ENCODE measurements around the gene UNC80.
A peak's percentile ranks its signal among the peaks of the same experiment; 100 is the strongest.

Gene UNC80

DNA sequence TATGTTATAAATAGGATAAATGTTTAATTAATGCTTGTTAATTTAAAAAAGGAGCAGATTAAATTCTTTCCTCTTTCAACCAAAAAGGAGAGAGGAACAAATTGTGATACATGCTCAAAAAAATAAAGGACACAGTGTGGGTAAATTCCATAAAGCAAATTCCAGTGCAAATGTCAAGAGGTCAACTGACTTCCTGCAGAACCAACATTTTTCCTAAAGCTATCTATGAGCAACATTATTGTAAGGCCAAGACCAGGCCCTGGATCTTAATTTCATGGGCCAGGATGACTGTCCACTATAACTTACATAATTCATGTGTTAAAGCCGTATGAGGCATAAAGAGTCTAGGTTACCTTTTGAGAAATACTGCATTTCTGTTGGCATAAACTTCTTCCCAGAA is 136.9 kb downstream of the UNC80 start:
- DNase-seq (ENCODE audit: low spot score) = no peak

DNA sequence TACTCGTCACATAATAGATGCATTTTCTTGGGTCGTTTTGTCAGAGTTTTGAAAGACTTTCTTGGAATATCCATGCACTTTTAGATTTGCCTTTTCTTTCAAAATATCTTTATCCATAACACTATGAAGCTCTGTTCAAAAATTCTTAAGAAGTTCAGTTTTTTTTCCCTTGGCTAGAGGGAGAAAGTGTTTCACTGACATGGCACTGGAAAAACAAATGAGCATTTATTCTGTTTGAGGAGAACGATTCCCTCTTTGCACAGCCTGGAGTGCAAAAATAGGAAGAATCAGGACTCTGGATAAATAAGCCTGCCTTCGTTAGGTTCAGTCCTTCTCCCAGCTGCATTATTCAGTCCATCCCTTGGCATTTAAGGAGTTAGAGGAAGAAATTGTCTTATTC is 139.9 kb downstream of the UNC80 start:
- DNase-seq (ENCODE audit: low spot score) = no peak

DNA sequence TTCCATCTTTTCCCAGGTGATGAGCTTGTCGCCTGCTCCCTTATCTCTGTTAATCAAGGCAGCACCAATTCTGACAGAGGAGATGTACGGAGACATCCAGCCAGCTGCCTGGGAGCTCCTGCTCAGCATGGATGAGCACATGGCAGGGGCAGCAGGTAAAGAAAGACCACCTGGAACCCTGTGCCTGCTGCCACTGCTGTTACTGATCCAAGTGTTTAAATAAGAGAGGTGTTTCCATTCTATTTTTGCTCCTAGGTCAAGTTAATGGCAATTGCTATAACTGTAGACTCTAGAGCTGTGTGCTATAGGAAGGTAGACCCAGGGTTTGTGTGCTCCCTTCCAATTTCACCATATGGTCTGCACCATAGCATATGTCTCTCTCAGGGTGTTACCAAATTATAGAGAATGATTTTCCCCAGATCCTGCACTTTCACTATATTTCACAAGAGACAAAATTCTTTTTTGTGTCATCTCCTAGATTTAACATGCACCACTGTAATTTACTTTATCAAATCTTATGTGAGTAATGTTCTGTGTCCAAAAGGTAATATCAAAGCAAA is 142.2 kb downstream of the UNC80 start:
- DNase-seq (ENCODE audit: low spot score) = no peak

DNA sequence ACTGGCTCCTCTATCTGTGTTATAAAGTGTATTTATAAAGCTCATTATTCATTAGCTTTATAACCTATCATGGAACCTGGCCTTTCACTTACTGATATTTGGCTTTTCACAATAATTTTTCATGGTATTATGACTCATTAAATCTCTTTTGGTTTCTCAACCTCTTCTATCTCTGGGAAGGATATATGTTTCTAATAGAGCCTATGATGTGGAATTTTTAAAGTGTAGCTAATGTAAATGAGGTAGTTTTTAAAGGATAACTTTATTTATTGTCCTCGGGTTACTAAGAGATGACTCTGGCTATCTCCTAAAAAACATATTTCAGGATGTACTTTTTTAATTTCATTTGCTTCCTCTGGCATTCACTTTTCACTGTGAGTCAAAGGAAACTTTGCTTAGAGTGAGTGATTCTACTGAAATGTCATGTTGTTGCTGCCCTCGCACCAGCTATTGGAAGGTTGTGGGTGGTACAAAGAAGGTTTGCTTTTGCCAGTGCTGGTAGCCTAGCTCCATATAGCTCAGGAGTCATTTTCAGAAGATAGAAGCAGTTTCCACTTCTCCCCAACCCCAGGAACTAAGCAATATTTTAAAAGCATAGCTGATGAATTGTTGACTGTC is 145.6 kb downstream of the UNC80 start:
- DNase-seq (ENCODE audit: low spot score) = no peak

DNA sequence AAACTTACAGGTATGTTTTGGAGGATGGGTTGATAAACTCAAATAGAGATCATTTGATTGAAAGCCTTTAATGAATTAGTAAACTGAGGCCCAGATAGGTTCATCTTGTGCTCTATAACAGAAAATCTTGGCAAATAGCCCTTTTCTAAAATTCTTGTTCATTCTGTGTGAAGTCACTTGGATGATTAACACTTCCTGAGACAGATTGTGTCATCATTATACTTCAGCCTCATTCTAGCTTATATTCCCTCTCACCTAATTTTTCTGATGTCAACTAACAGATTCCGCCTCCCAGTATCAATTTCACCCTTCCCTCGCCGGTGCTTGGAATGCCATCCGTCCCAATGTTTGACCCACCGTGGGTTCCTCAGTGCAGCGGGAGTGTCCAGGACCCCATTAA is 146.6 kb downstream of the UNC80 start:
- DNase-seq (ENCODE audit: low spot score) = no peak

DNA sequence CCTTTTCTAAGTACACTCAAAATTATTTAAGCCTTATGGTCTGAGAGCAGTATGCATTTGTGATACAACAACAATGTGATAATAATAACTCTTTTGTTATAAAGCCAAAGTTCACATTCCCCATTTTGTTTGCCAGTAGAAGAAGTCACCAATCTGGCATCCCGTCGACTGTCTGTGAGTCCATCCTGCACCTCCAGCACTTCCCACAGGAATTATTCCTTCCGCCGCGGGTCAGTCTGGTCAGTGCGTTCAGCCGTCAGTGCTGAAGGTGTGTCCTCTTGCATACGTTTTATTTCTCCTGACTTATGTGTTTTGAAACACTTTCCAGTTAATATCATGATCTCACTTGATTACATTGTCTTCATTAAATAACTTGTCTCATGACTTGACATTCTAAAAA is 150.5 kb downstream of the UNC80 start:
- DNase-seq (ENCODE audit: low spot score) = no peak

DNA sequence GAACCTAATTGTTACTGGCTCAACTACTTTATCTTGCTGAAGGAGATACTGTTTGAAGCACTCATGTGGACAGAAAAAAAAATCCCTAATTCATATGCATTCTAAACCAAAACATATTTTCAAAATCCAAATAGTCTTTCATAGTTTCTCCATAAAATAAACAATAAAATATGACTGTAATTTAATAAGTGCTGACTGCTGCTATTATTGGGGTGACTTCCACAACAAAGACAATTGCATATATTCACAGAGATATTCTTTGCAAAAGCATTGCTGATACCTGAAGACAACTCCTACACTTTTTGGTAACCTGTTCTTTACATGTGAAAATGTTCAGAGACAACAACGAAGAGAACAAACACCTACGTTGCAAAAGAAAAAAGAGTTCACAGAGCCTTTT is 157.7 kb downstream of the UNC80 start:
- no peak for DNase-seq (ENCODE audit: low spot score)

DNA sequence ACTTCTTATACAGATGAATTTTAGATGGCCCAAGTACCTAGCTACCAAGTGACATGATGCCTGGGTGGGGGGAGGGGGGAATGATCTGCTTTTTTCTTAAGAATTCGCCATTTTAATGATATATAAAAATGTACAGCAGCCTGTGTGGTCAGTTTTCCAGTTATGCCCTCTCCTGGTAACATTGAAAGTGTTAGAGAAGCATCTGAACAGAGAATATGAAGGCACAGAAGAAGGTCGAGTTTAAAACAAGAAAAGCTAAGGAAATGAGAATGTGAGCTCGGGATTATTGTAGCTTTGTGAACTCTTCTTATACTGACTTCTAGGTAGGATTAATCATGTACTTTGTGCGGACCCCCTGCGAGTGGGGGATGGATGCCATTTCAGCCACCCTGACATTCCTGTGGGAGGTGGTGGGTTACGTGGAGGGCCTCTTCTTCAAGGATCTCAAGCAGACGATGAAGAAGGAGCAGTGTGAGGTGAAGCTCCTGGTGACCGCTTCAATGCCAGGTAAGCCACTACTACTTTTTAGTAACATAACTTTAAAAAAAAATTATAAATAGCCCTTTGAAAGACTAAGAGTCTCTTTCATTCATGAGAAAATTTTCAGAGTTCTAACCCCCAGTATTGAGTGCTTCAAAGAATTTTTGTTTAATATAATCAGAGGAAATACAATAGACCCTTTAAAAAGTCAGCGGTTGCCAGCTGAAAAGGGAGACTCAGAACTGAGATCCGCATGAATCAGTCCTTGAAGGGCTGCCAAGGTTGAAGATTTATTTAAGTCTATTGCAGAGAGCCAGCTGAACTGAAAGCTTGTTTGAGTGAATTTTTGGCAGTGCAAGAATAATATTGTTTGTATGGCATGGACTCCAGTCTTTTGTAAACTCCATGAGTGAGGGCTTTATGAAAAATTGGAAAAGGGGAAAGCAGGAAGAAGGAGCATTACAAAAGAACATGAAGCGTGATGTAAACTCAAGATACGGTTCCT is 162.2 kb downstream of the UNC80 start:
- DNase-seq (ENCODE audit: low spot score) = no peak

DNA sequence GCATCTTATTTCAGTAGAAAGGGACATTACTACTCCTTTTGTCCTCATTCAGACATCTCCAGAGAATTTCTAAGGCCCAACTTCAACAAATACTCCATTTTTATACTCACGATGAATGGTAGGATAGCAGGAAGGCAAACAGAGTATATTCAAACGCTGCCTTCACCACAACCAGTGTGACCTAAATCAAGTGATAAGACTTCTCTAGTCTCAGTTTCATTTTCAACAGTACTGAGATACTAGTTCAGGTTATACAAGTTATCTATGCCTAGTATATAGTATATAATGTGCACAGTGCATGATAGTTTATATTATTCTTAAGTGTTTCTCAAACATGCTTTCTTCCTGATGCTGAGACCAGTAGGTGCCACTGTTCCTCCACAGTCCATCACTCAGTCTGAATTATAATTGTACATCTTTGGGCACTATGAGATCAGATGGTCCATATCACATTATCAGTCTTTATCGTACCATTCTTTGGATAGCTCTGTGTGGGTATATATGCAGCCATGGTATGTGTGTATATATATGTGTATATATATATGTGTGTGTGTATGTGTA is 164.6 kb downstream of the UNC80 start:
- DNase-seq (ENCODE audit: low spot score) = no peak

DNA sequence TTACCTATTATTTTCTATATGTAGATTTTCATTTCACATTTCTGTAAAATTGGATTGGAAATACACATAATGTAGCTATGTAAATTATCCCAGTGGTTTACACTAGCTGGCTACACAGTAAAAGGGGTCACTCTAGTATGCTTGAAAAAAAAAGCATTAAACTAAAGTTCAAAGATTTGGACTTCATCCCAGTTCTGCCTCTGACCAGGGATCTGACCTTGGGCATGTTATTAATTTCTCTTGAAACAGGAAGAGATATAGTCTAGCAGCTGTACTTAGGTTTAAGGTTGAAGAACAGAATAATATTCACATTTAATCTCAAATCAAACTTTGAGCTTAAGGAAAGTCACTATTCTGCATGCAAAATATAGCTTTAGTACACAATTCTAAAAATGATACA is 166.3 kb downstream of the UNC80 start:
- DNase-seq (ENCODE audit: low spot score) = no peak

DNA sequence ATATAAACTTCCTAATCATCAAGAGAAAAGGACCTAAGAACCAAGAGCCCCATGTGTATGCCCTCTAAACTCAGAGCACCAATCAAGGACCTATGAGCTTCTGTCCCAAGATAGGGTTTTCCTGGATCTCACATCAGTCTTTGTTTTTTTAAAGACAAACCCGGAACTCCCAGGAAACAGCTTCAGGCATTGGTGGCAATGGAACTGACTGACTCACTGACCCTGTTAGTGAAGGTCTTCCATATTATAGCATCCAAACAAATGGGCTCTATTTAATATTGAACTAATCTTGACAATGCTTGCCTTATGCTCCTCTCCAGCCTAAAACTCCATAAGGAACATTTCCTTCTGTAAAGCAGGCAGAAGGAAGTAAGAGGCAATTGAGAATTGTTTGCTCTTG is 167.3 kb downstream of the UNC80 start:
- DNase-seq (ENCODE audit: low spot score) = no peak

DNA sequence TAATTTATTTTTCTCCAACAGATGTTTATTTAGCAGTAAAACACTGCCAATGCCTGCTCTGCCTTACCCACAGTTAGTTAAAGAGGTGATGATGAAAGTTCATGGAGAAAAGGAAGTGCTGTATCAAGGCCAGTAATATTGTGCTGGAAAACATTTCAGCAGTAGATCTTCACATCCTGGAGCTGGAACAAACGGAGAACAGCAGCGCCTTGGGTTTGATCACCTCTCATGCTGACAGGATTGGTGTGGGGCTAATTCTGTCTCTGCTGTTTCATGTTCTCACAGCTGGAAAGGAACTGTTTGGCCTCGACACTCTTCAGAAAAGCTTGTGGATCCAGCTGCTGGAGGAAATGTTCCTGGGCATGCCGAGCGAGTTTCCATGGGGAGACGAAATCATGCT is 169.3 kb downstream of the UNC80 start:
- no peak for DNase-seq (ENCODE audit: low spot score)

DNA sequence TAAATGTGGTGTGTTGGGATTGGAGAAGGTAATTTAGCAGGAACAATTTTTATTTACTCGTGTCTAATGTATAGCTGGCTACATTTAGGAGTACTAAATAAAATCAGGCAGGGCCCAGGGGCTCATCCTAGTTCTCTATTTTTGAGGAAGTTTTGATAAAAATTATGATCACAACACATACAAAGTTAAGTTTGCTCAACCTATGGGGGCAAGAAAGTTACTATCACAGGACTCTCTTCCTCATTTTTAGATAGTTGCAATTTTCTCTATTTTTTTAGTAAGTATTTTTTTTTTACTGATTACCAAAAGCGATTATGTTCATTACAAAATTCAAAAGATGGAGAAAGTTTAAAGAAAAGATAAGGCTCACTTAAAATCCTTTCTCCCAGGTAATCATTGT is 170.8 kb downstream of the UNC80 start:
- no peak for DNase-seq (ENCODE audit: low spot score)

DNA sequence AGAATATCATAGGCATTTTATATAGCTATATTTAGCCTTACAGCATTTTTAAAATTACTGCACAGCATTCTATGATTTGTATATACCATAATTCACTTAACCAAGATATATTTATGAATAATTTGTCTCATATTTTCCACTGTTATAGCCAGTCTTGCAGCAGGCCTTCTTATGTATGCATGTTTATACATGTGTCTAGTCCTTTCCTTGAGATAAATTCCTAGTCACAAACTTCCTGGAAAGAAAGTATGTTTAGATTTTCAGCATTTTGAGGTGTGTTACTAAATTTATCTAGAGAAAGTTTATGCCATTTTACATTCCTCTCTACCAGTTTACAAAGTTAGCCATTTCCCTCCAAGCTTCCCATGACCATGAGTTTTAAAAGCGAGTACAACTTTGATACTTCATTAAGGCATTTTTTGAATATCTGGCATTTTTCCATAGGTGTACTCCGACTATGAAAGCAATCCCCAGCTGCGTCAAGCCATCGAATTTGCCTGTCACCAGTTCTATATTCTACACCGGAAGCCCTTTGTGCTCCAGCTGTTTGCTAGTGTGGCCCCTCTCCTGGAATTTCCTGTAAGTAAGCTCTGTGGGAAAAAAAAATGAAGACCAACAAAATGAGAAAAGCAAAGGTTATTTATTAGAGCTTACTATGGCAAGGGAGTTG is 171.4 kb downstream of the UNC80 start:
- DNase-seq (ENCODE audit: low spot score) = no peak

DNA sequence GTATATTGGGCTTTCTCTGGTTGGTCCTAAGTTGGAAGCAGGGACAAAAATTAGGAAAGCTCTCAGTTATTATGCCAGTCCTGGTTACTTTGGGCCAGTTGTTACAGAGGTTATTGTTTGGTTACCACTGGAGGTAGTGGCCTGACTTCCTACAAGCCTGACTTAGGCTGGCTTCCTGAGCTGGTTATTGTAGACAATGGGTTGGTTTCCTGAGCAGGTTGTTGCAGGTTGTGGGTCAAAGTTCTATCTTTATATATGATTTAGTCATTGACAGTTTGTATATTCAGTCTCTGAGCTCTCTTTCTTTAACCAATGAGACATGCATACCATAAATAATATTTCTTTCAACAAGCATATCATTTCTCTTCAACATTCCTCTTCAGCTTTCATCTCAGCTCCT is 172.1 kb downstream of the UNC80 start:
- DNase-seq (ENCODE audit: low spot score) = no peak

DNA sequence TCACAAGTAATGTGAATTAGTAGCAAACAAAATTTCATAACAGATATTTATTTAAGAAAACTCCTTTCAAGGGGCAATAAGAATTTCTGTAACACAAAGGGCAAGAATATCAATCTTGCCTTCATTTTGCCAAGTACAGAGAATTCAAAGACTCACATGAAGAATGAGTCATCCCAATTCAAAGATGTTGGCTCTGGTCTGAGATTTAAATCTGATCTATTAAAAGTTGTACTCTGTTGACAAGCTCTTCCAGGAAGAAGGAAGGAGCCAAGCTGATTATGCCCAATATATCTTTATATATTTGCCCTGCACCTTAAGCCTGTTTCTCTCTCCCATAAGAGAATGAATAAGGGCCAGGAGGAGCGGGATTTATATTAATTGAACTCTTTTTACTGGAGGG is 174.9 kb downstream of the UNC80 start:
- no peak for DNase-seq (ENCODE audit: low spot score)

DNA sequence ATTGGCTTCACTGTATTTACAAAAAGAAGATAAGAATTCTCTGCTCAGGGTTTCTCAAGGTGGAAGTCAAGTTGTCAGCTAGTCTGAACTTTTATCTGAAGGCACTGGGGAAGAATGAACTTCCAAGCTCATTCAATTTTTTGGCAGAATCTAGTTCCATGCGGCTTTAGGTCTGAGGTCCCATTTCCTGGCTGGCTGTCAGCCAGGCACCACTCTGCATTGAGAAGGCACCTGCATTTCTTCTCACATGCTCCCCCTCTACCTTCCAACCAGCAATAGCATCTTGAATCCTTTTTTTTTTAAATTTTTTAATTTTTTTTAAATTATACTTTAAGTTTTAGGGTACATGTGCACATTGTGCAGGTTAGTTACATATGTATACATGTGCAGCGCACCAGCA is 184.6 kb downstream of the UNC80 start:
- DNase-seq (ENCODE audit: low spot score) = no peak

DNA sequence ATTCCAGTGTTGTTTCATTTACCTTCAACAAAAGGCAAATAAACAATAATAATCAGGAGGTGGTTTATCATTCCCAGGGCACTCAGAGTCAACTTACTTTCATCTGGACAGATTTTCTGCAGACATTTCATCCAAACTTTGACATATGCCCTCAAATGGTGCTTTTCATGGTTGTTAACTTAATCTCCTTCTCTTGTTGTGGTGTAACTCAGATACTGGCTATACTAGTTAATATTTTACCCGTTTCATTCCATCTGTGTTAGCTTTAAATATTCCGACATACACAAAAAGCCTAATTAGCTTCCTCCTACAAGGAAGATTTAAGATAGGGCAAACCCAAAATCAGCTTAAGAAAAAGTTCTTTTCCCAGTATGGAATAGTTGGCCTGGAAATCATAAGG is 186.4 kb downstream of the UNC80 start:
- DNase-seq (ENCODE audit: low spot score) = no peak

DNA sequence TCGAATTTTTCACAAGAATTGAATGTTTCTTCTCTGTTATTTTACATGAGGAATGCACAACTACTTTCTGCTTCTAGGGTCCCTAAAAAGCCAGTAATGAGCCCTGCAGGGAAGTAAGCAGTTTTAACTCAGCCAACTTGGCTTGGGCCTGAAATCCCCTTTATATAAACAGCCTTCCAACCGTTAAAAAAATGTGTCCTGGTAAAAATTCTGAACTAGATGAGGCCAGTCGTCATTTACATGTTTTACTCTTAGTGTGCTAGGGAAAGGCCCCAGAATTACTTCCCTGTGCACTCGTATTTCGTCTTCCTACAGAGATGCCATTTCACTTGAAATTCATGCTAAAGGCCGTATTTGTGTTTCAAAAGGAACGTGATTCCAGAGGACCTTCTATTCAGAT is 188.4 kb downstream of the UNC80 start:
- DNase-seq (ENCODE audit: low spot score) = no peak

DNA sequence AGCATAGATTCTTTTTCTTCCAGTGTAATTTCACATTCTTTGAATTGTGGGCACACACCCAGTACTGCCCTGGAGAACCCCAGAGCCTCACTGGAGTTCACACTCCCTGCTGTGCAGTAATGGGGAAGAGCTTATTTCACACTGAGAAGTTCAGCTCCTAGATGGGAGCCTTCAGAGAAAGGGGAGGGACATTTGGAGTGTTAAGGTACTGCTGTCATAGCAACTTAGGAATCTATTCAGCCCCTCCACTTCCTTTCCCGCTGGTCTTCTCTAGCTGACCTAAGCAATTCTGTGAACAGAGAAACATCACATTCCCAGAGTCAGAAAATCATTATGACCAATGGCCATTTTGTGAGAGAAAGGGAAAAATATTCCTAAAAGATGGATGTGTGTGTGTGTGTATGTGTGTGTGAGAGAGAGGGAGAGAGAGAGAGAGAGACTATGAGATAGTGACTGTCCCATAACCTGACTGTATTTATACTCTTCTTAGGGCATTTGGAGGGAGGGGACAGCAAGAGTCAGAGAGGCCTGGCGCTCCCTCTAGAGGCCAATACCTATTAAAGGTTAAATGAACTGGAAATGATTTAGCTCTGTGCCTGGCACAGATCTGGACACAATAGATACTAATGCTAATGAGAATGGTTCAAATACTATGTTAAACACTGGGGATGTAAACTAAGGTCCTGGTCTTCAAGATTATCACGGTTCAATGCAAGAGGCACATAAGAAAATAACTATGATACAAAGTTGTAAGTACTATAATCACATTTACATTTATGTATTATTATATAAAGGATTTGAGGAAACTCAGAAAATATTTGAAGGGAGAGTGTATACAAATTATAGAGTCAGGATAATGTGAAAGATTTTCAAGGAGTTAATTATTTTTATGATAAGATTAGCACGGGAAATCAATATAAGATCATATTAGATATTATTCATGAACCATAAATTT is 189.3 kb downstream of the UNC80 start:
- DNase-seq (ENCODE audit: low spot score) = peak; percentile 37

DNA sequence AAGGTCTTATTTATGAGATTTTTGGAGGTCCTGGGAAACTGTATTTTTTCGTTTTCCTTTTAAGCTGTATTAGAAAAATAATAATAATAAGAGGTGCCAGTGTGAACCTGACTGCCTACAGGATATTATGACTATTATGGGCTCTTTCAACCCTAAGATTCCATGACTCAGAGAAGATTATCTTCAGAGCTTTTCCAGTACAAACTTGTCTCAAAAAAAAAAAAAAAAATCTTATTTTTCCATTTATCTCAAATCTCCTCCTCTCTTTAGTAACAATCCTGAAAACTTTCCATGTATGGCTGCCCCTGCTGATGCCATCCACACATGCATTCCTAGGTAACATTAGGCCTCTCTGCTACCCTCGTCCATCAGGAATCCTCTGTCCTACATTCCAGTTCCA is 194.1 kb downstream of the UNC80 start:
- no peak for DNase-seq (ENCODE audit: low spot score)

All from hematopoietic multipotent progenitor cell treated with erythropoietin and hydrocortisone succinate and interleukin-3 and kit ligand, for 15 days (in vitro differentiated cells).